D721Med (cell line): ENCODE data around the gene SAMMSON.

Experiments
- DNase-seq: peaks from one replicate; pipeline ENCODE4 v3.0.0; 2011; ENCODE audit warnings: low spot score; ENCODE audit not compliant: insufficient read length
- FAIRE-seq: peaks from 2 replicates; lab custom pipeline; 2011; peaks lifted over from hg19 to GRCh38; lab: Jason Lieb, UNC
- TF ChIP-seq, protein P1 (sequence below): IDR thresholded peaks from 2 replicates; pipeline ENCODE4 v1.5.1; 2012; ENCODE audit warnings: mild to moderate bottlenecking, control low read depth; ENCODE audit not compliant: insufficient read depth; ENCODE audit errors: missing control alignments

The SAMMSON gene

DNA sequence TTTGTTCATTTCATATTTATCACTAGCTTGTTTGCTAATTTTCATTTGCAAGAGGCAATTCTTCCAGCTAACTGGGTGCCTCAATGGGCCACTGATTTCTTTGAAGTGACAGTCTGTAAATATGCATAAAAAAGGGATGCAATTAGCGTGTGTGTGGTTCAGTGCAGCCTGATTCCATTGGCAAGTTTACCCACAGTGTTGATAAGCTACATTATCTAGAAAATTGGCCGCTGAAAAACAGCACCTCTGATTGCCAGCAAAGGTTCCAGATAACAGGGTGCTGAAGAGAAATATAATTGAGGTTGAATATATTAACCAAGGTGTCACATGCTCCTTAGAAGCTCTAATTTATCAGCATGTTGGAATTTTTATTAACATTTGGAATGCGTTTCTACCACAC is 76.9 kb downstream of the SAMMSON start:
- FAIRE-seq: no peak
- no peak for DNase-seq

DNA sequence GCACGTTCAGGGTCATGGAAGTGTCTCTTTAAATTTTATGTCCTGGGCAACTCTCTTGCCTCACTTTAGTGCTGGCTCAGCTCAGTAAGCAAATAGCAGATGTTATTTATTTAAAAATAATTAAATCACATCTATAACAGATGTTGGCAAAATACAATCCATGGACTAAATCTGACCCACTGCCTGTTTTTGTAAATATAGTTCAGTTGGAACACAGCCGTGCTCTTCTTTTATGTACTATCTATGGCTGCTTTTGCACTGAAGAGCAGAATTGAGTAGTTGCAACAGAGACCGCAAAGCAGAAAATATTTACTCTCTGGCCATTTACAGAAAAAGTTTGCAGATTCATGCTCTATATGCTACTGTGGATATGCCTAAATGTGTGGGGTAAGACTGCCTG is 79.2 kb downstream of the SAMMSON start:
- FAIRE-seq (no peak), DNase-seq (no peak)
- TF ChIP-seq, protein P1, sequence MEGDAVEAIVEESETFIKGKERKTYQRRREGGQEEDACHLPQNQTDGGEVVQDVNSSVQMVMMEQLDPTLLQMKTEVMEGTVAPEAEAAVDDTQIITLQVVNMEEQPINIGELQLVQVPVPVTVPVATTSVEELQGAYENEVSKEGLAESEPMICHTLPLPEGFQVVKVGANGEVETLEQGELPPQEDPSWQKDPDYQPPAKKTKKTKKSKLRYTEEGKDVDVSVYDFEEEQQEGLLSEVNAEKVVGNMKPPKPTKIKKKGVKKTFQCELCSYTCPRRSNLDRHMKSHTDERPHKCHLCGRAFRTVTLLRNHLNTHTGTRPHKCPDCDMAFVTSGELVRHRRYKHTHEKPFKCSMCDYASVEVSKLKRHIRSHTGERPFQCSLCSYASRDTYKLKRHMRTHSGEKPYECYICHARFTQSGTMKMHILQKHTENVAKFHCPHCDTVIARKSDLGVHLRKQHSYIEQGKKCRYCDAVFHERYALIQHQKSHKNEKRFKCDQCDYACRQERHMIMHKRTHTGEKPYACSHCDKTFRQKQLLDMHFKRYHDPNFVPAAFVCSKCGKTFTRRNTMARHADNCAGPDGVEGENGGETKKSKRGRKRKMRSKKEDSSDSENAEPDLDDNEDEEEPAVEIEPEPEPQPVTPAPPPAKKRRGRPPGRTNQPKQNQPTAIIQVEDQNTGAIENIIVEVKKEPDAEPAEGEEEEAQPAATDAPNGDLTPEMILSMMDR: no peak

More for the DNA sequence above, 76.9 kb downstream of the SAMMSON start:
- TF ChIP-seq, protein P1: no peak

DNA sequence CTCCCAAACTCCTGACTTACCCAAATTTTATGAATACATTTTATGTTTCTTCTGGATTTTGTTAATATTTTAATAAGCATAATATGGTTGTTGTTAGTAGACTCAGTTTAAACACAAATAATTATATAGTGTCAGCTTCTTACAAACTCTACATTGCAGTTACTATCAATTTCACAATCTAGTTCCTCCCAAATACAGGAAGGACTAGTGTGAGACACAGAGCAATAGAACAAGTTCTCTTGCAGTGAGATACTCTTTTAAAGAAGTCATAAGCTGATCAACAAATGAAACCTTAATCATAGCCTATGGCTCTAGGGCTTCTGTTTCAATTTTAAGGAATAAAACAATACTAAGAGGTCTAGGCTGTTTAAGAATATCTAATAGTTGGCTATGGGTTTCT is 86.1 kb downstream of the SAMMSON start:
- FAIRE-seq (no peak), DNase-seq (no peak)
- TF ChIP-seq, protein P1: no peak

DNA sequence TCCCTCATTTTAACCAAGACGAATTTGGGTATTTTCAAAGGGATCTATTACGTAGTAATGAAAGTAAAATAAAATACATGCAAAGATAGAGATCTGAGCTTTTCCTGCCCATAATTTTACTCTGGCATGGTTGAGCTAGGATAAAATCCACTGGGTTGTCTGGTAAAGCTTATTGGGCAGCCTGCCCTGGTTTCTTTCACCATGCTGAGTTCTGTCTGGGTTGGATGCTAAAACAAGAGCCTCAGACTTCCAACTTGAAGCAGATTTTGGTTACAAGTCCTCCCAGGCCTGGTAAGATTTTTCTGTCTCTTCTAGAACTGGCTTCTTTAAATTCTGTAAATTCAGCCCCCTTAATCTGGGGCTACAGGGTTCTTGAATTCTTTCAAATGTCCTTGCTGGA is 86.8 kb downstream of the SAMMSON start:
- no peak for DNase-seq
- FAIRE-seq: no peak
- TF ChIP-seq, protein P1: no peak

DNA sequence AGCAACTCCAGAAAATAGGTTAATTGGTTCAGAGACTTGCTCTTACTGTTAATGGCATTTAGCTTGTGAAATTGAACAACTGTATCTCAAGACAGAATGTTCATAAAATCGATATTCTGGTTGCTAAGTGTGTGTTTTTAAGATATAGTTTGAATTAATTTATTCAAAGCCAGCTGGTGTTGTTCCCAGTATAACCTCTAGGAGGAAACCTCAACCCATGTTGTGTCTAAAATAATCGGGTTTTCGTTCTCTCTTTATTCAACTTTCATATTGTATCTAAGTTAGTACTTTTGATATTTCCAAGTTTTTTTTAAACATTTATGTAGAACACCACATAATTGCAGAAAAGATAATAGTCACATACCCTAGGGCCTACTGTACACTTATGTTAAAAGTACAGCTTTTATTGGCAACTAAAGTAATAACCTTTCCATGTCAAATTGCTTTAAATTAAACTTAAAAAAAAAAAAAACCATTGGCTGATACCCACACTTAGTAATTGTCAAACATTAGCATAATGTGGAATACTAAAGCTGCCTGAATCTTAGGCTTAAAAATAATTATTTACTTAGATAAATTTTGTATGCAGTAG is 90.9 kb downstream of the SAMMSON start:
- TF ChIP-seq, protein P1: peak; percentile 83
- FAIRE-seq: no peak
- DNase-seq: no peak

DNA sequence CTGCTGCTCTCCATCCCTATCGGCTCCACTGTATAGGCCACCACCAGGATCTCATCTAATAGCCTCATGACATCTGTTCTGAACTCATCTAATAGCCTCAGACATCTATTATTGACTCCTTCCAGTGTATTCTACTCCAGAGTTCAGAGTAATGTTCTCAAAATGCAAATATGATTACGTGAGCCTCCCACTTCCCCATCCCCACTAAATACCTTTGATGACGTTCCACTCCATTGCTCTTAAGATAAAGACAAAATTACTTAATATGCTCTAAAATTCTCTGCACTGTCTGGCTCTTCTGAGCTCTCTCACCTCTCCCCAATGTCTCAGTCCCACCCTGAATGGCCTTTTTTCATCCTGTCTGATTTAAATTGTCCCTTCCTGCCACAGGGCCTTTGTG is 94.7 kb downstream of the SAMMSON start:
- TF ChIP-seq, protein P1: no peak
- DNase-seq (no peak), FAIRE-seq (no peak)

DNA sequence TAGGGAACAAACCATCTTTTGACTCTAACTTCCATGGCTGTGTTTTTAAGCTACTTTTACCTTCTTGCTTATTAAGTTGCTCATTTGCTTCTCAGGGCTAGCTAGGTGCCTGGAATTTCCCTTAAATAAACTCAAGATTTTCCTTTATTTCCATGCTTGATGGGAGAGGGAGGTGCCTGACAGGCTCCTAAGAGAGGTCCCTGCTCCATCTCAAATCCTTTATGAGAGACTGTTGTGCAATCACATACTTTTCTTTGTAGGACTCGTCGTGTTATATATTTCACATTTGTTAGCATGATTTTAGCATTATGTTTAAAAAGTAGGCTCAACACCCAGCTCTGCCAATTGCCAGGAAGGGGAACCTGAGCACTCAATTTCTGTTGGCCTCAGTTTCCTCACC is 95.7 kb downstream of the SAMMSON start:
- TF ChIP-seq, protein P1: no peak
- FAIRE-seq: no peak
- DNase-seq: no peak
